Mesenchymal stem cell (in vitro differentiated cells and primary cell): ENCODE data around the gene TP53INP2.
A peak's percentile ranks its signal among the peaks of the same experiment; 100 is the strongest.
"Not testable (repeated sequence)": the region's sequence is repeated elsewhere in the genome, so short reads cannot be mapped to it uniquely, and the experiment has no call there.

Source experiments
- DNase-seq: peaks from one replicate; pipeline ENCODE4 v3.0.0-alpha.2; 2013
- H2AFZ ChIP-seq: one replicate; pipeline ENCODE4 v1.6.1; 2013; ENCODE audit warnings: low read depth, mild to moderate bottlenecking, control low read depth, inconsistent platforms, low read length, moderate library complexity
- H2AK5ac ChIP-seq: 2 replicates; pipeline ENCODE4 v1.6.1; 2013; ENCODE audit warnings: low read length, moderate library complexity, mild to moderate bottlenecking, inconsistent platforms; ENCODE audit not compliant: severe bottlenecking
- H2BK120ac ChIP-seq: one replicate; pipeline ENCODE4 v1.6.1; 2013; ENCODE audit warnings: low read depth, mild to moderate bottlenecking, inconsistent platforms, low read length, moderate library complexity
- H2BK12ac ChIP-seq, 2 experiments: one replicate each; pipeline ENCODE4 v1.6.1; 2013; ENCODE audit warnings: inconsistent platforms in 2 of 2, low read length in 2 of 2, mild to moderate bottlenecking in 2 of 2, moderate library complexity in 2 of 2, control low read depth in 1 of 2
- H2BK15ac ChIP-seq: one replicate; pipeline ENCODE4 v1.6.1; 2013; ENCODE audit warnings: mild to moderate bottlenecking, low read depth, inconsistent platforms; ENCODE audit not compliant: poor library complexity, severe bottlenecking
- H2BK5ac ChIP-seq: 2 replicates; pipeline ENCODE4 v1.6.1; 2013; ENCODE audit warnings: low read depth, mild to moderate bottlenecking, low read length, control low read depth, inconsistent platforms; ENCODE audit not compliant: poor library complexity, severe bottlenecking
- H3K14ac ChIP-seq, 2 experiments: one replicate each; pipeline ENCODE4 v1.6.1; 2013; ENCODE audit warnings: inconsistent platforms in 2 of 2, low read length in 2 of 2, control low read depth in 1 of 2, mild to moderate bottlenecking in 1 of 2, moderate library complexity in 1 of 2
- H3K18ac ChIP-seq, 2 experiments: one replicate each; pipeline ENCODE4 v1.6.1; 2013; ENCODE audit warnings: inconsistent platforms in 2 of 2, low read length in 2 of 2, control low read depth in 1 of 2, low read depth in 1 of 2, mild to moderate bottlenecking in 1 of 2
- H3K23ac ChIP-seq, 2 experiments: one replicate each; pipeline ENCODE4 v1.6.1; 2013; ENCODE audit warnings: inconsistent platforms in 2 of 2, low read length in 2 of 2, mild to moderate bottlenecking in 2 of 2, moderate library complexity in 2 of 2, control low read depth in 1 of 2
- H3K27ac ChIP-seq: 2 replicates; pipeline ENCODE4 v1.5.1; 2013; ENCODE audit warnings: mild to moderate bottlenecking, moderate library complexity, low read length, control low read depth, inconsistent platforms; ENCODE audit not compliant: poor library complexity, severe bottlenecking
- H3K27me3 ChIP-seq, 2 experiments: 2 replicates each; pipeline versions ENCODE4 v1.6.1 to v1.7.0; 2013; ENCODE audit warnings: low read length in 2 of 2, mild to moderate bottlenecking in 2 of 2, moderate library complexity in 2 of 2, control low read depth in 1 of 2, inconsistent platforms in 1 of 2; ENCODE audit not compliant: control insufficient read depth in 1 of 2, insufficient read depth in 1 of 2
- H3K36me3 ChIP-seq, 2 experiments: 2 replicates each; pipeline versions ENCODE4 v1.6.1 to v1.7.0; 2013; ENCODE audit warnings: low read length in 2 of 2, control low read depth in 1 of 2, inconsistent platforms in 1 of 2, low read depth in 1 of 2, mild to moderate bottlenecking in 1 of 2; ENCODE audit not compliant: insufficient read depth in 2 of 2, control insufficient read depth in 1 of 2
- H3K4ac ChIP-seq, 2 experiments: one replicate each; pipeline ENCODE4 v1.6.1; 2013; ENCODE audit warnings: inconsistent platforms in 2 of 2, low read length in 2 of 2, mild to moderate bottlenecking in 2 of 2, moderate library complexity in 2 of 2, control low read depth in 1 of 2, low read depth in 1 of 2
- H3K4me1 ChIP-seq: 2 replicates; pipeline ENCODE4 v1.6.1; 2013; ENCODE audit warnings: low read depth, low read length, control low read depth; ENCODE audit not compliant: control insufficient read depth, insufficient read depth
- H3K4me2 ChIP-seq: 2 replicates; pipeline ENCODE4 v1.6.1; 2013; ENCODE audit warnings: low read length, mild to moderate bottlenecking, inconsistent platforms; ENCODE audit not compliant: poor library complexity, severe bottlenecking
- H3K4me3 ChIP-seq, 2 experiments: 2 replicates each; pipeline versions ENCODE4 v1.5.1 to v1.7.0; 2013; ENCODE audit warnings: low read length in 2 of 2, mild to moderate bottlenecking in 2 of 2, control low read depth in 1 of 2, low read depth in 1 of 2; ENCODE audit not compliant: insufficient read depth in 1 of 2
- H3K79me1 ChIP-seq: replicated peaks from 2 replicates; pipeline ENCODE4 v1.6.1; 2013; ENCODE audit warnings: mild to moderate bottlenecking, control low read depth, low read length, inconsistent platforms; ENCODE audit not compliant: poor library complexity, severe bottlenecking
- H3K9ac ChIP-seq: 2 replicates; pipeline ENCODE4 v1.7.0; 2013; ENCODE audit warnings: mild to moderate bottlenecking, low read length, moderate library complexity
- H3K9me3 ChIP-seq: 2 replicates; pipeline ENCODE4 v1.7.0; 2013; ENCODE audit warnings: mild to moderate bottlenecking, low read length; ENCODE audit not compliant: control insufficient read depth
- H4K8ac ChIP-seq: one replicate; pipeline ENCODE4 v1.6.1; 2013; ENCODE audit warnings: inconsistent platforms, mild to moderate bottlenecking, low read length, moderate library complexity
- H4K91ac ChIP-seq: one replicate; pipeline ENCODE4 v1.6.1; 2013; ENCODE audit warnings: mild to moderate bottlenecking, low read length, inconsistent platforms
- WGBS: methylation state at CpG from one replicate; pipeline ENCODE4 v1.1.7; 2013; ENCODE audit warnings: mixed read lengths; 5-methylcytosine and 5-hydroxymethylcytosine counted together

The TP53INP2 gene

DNA sequence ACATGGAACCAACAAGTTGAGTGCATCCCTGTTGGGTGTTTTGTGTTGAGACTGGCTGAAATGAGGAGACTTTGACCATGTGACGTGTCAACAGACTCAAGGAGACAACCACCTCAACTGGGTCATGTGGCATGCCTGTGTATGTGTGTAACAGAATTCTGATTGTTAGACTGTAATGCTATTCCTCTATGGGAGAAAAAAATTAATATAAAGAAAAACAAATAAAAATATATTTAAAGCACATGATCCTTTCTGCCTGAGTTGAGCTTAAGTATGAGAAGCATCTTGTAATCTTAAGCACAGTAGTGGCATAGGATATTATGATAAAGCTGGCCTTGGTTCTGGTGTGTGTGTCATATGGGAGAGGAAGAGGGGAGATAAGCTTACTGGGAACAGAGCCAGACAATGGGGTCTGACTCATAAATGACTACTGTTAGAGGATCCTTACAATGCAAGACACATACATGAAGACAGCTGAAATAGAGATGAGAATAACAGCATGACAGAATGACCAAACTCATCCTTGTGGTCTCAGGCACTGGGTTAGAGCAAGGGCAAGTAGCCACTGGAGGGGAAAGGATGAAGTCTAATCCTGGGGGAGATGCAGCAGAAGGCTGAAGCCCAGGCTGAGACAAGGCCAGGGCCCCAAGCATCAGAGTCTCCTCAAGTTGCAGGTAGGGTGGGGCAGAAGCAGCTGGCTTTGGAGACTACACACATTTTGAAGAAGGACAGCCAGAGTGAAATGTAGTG lies 9.2 kb downstream of the TP53INP2 start:
- no peak overlapping the region for H2BK5ac ChIP-seq
- 89% methylated on average over 1 of the region's 1 CpG for WGBS
- H3K18ac ChIP-seq, result peak overlapping the region in 1 of 2 experiments; percentile 13
- peak overlapping the region; percentile 19 for H4K8ac ChIP-seq
- H2AK5ac ChIP-seq, result no peak overlapping the region
- H2BK12ac ChIP-seq, result no peak overlapping the region
- H4K91ac ChIP-seq, result no peak overlapping the region
- H3K36me3 ChIP-seq, result peaks cover 29 to 50% of the 10 kb centered on the region in 2 experiments
- H3K27ac ChIP-seq, result peak overlapping the region; percentile 67
- peaks cover 7% of the 10 kb centered on the region for H3K79me1 ChIP-seq
- H2BK120ac ChIP-seq, result no peak overlapping the region
- H3K4me1 ChIP-seq, result peaks cover 26% of the 10 kb centered on the region
- no peak overlapping the region for H3K4me2 ChIP-seq
- no peaks in the 10 kb centered on the region for H3K9me3 ChIP-seq
- H3K23ac ChIP-seq, result no peak overlapping the region
- H2BK15ac ChIP-seq, result no peak overlapping the region
- no peak overlapping the region for H3K14ac ChIP-seq
- H3K4ac ChIP-seq, result no peak overlapping the region
- no peak overlapping the region for H3K4me3 ChIP-seq
- no peak overlapping the region for H2AFZ ChIP-seq
- H3K9ac ChIP-seq, result no peak overlapping the region
- H3K27me3 ChIP-seq, result no peaks in the 10 kb centered on the region
- peak; percentile 99 for DNase-seq

DNA sequence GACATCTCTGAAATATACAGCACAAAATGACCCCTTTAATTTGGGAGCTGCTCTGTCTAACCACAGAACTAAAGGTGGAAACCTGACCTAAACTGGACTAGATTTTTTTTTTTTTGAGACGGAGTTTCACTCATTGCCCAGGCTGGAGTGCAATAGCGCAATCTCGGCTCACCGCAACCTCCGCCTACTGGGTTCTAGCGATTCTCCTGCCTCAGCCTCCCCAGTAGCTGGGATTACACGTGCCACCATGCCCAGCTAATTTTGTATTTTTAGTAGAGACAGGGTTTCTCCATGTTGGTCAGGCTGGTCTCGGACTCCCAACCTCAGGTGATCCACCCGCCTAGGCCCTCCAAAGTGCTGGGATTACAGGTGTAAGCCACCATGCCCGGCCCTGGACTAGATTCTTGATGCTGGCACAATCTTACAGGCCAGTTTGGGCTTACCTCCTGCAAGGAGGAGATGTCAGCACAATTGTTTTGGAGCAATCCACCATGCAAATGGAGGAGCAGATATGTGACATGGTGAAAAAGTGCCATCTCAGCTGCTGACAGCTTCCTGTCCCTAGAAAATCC lies 9.9 kb downstream of the TP53INP2 start:
- not testable (repeated sequence) for H3K4ac ChIP-seq, H3K27me3 ChIP-seq, H3K18ac ChIP-seq, H2BK15ac ChIP-seq, H3K4me2 ChIP-seq, H3K23ac ChIP-seq, H2BK5ac ChIP-seq, H2BK120ac ChIP-seq, H3K14ac ChIP-seq, DNase-seq, H3K9ac ChIP-seq, H4K8ac ChIP-seq, H3K79me1 ChIP-seq, H2BK12ac ChIP-seq, H3K9me3 ChIP-seq, H2AFZ ChIP-seq, H2AK5ac ChIP-seq, H3K4me3 ChIP-seq
- Histone ChIP-seq H3K4me1 (peaks cover 22% of the 10 kb centered on the region), H4K91ac (peak overlapping the region; percentile 7), H3K27ac (peak overlapping the region; percentile 67), H3K36me3 (peaks cover 33 to 54% of the 10 kb centered on the region in 2 experiments)
- WGBS, result 98% methylated on average over 10 of the region's 10 CpGs

DNA sequence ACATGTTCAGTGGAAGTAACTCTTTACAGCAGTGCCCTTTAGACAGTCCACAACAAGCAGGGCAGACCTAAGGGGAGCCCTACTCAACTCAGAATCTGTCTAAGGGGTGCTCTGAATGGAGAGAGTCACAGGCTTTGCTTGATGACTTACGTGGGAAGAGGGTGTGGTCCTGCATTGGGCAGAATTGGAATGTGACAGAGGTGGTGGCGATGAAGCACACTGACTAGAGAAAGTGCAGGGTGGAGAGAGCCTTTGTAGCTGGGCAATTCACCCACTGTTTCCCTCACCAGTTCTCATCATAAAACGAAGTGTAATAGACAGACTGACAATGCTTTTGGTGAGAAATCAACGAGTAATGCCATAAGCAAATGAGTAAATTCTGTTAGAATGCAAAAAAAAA lies 11.2 kb downstream of the TP53INP2 start:
- Histone ChIP-seq H3K4ac (no peak overlapping the region), H2BK5ac (no peak overlapping the region)

DNA sequence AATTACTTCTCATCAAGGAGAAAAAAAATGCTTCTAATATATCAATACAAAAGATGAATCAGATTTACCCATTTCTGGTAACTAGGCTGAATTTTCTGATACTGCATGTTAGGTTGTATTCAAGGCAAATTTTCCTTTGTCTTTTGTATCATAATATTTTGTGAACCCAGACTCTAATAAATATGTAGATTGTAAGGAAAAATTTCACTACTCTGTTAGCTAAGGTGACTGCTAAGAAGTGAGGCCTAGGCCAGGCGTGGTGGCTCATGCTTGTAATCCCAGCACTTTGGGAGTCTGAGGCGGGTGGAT lies 12.7 kb downstream of the TP53INP2 start:
- H3K4me3 ChIP-seq, result no peak overlapping the region
- H2AFZ ChIP-seq, result no peak overlapping the region
- H2AK5ac ChIP-seq, result no peak overlapping the region
- peaks cover 7% of the 10 kb centered on the region for H3K79me1 ChIP-seq
- 100% methylated on average over 2 of the region's 2 CpGs for WGBS
- H3K36me3 ChIP-seq, result peaks cover 30 to 49% of the 10 kb centered on the region in 2 experiments
- H3K27me3 ChIP-seq, result no peaks in the 10 kb centered on the region
- peaks cover 13% of the 10 kb centered on the region for H3K4me1 ChIP-seq
- H3K9me3 ChIP-seq, result no peaks in the 10 kb centered on the region
- no peak for DNase-seq
- H2BK120ac ChIP-seq, result no peak overlapping the region
- H3K4ac ChIP-seq, result no peak overlapping the region
- H3K27ac ChIP-seq, result no peak overlapping the region
- H3K23ac ChIP-seq, result no peak overlapping the region
- no peak overlapping the region for H2BK15ac ChIP-seq
- no peak overlapping the region for H4K91ac ChIP-seq
- no peak overlapping the region for H3K14ac ChIP-seq
- H2BK12ac ChIP-seq, result no peak overlapping the region
- H3K4me2 ChIP-seq, result no peak overlapping the region
- no peak overlapping the region for H2BK5ac ChIP-seq
- no peak overlapping the region for H4K8ac ChIP-seq
- no peak overlapping the region for H3K18ac ChIP-seq
- H3K9ac ChIP-seq, result no peak overlapping the region

More for the DNA sequence above, 11.2 kb downstream of the TP53INP2 start:
- Histone ChIP-seq H3K4me2 (no peak overlapping the region), H2AFZ (no peak overlapping the region), H3K23ac (no peak overlapping the region), H3K18ac (no peak overlapping the region), H3K4me3 (no peak overlapping the region), H3K27me3 (no peaks in the 10 kb centered on the region), H2BK15ac (no peak overlapping the region), H3K27ac (no peak overlapping the region), H3K79me1 (peaks cover 3% of the 10 kb centered on the region), H3K36me3 (peaks cover 33 to 59% of the 10 kb centered on the region in 2 experiments), H3K9me3 (no peaks in the 10 kb centered on the region), H2AK5ac (no peak overlapping the region), H2BK12ac (no peak overlapping the region), H4K91ac (no peak overlapping the region), H2BK120ac (no peak overlapping the region), H3K14ac (no peak overlapping the region), H3K9ac (no peak overlapping the region), H3K4me1 (peaks cover 17% of the 10 kb centered on the region), H4K8ac (no peak overlapping the region)
- 89% methylated on average over 4 of the region's 4 CpGs for WGBS
- DNase-seq, result no peak
